ENCODE results near the gene MACROD2. TPM values are rescaled to one million over a fixed set of nuclear protein-coding genes. Genes with fewer than 3 reads are reported as not detected.

Gene MACROD2
- polyA plus RNA-seq, 2 of the 4 experiments (the other 2 are of a cell fraction) = 0.96 to 1.3 TPM

- FAIRE-seq (no peak), DNase-seq (ENCODE audit: low read depth in 1 of 2, low spot score in 1 of 2) (no peak), ATAC-seq (no peak)
- Histone ChIP-seq H3K9me3 (no peaks in the 10 kb centered on the region), H3K4me1 (peaks cover 3% of the 10 kb centered on the region; the same call in 1 of the 3 replicates), H3K27ac (no peak overlapping the region), H3K4me2 (no peak overlapping the region), H3K4me3 (no peak overlapping the region)
- TF ChIP-seq GATA3 (IDR thresholded peaks at IDR 0.05; ENCODE audit: borderline replicate concordance) = no peak
- TF ChIP-seq HOXA7 (CRISPR knock-in tag; IDR thresholded peaks at IDR 0.05) = no peak
- no peak for TF ChIP-seq EHF (CRISPR knock-in tag; IDR thresholded peaks at IDR 0.05)
- TF ChIP-seq NR3C1 (IDR thresholded peaks at IDR 0.05) = no peak
- no peak for TF ChIP-seq NPAS2 (CRISPR knock-in tag; IDR thresholded peaks at IDR 0.05; ENCODE audit: borderline replicate concordance)
- no peak for TF ChIP-seq ATOH8 (CRISPR knock-in tag; IDR thresholded peaks at IDR 0.05; ENCODE audit: low read depth)
- TF ChIP-seq PHF8 (IDR thresholded peaks at IDR 0.05; ENCODE audit: borderline replicate concordance, low read depth) = no peak
- no peak for TF ChIP-seq ELK1 (IDR thresholded peaks at IDR 0.05; ENCODE audit: low read depth, low read length)
- TF ChIP-seq FOXS1 (CRISPR knock-in tag; IDR thresholded peaks at IDR 0.05) = no peak
- no peak for TF ChIP-seq HOXB5 (CRISPR knock-in tag; IDR thresholded peaks at IDR 0.05)
- no peak for TF ChIP-seq TFCP2L1 (CRISPR knock-in tag; IDR thresholded peaks at IDR 0.05)
- TF ChIP-seq FOSB (CRISPR knock-in tag; IDR thresholded peaks at IDR 0.05) = no peak
- no peak for TF ChIP-seq ZNF302 (CRISPR knock-in tag; IDR thresholded peaks at IDR 0.05)
- no peak for TF ChIP-seq JUN (IDR thresholded peaks at IDR 0.05)
- no peak for TF ChIP-seq POLR2A (IDR thresholded peaks at IDR 0.05; ENCODE audit: low read length)
- no peak for TF ChIP-seq BHLHE40 (IDR thresholded peaks at IDR 0.05; ENCODE audit: low read depth, low read length)
- TF ChIP-seq ZSCAN20 (CRISPR knock-in tag; IDR thresholded peaks at IDR 0.05) = no peak
- TF ChIP-seq HMGXB4 (CRISPR knock-in tag; IDR thresholded peaks at IDR 0.05; ENCODE audit: borderline replicate concordance) = no peak
- TF ChIP-seq CBX8 (IDR thresholded peaks at IDR 0.05) = no peak
- ChIA-PET POLR2A (no interaction called here), CTCF (no interaction called here)
- WGBS (ENCODE audit: missing lambda C conversion rate) = 86% methylated on average over 1 of the region's 1 CpG
These were observed 499.0 kb downstream of the MACROD2 start for GRCh38 chr20:14494355-14494754.

- no peak for ATAC-seq
- FAIRE-seq = no peak
- Histone ChIP-seq H3K4me2 (no peak overlapping the region), H3K27ac (no peak overlapping the region), H3K4me3 (no peak overlapping the region), H3K4me1 (peaks cover 3% of the 10 kb centered on the region; the same call in 1 of the 3 replicates), H3K9me3 (no peaks in the 10 kb centered on the region)
- POLR2A ChIA-PET = no interaction called here
- DNase-seq (ENCODE audit: low read depth in 1 of 2, low spot score in 1 of 2) = no peak
- CTCF ChIA-PET = no interaction called here
- TF ChIP-seq TP53 (CRISPR knock-in tag; IDR thresholded peaks at IDR 0.05) (no peak), GATA3 (IDR thresholded peaks at IDR 0.05; ENCODE audit: borderline replicate concordance) (no peak), HDAC2 (IDR thresholded peaks at IDR 0.05) (no peak), PHF8 (IDR thresholded peaks at IDR 0.05; ENCODE audit: borderline replicate concordance, low read depth) (no peak), EHMT2 (IDR thresholded peaks at IDR 0.05; ENCODE audit: low read depth) (no peak), HEYL (CRISPR knock-in tag; IDR thresholded peaks at IDR 0.05) (no peak), JUNB (IDR thresholded peaks at IDR 0.05) (no peak), ZSCAN20 (CRISPR knock-in tag; IDR thresholded peaks at IDR 0.05) (no peak), POLR2AphosphoS2 (conservative IDR thresholded peaks at IDR 0.05; ENCODE audit: low read length) (no peak), MAFK (IDR thresholded peaks at IDR 0.05; ENCODE audit: partially characterized antibody) (no peak), HOXB13 (CRISPR knock-in tag; IDR thresholded peaks at IDR 0.05; ENCODE audit: low read depth) (no peak), ZNF302 (CRISPR knock-in tag; IDR thresholded peaks at IDR 0.05) (no peak), ZC3H11A (IDR thresholded peaks at IDR 0.05) (no peak), MYC (IDR thresholded peaks at IDR 0.05; ENCODE audit: borderline replicate concordance, low read length) (no peak), HOXB5 (CRISPR knock-in tag; IDR thresholded peaks at IDR 0.05) (no peak), HMGXB4 (CRISPR knock-in tag; IDR thresholded peaks at IDR 0.05; ENCODE audit: borderline replicate concordance) (no peak)
These were observed 499.8 kb downstream of the MACROD2 start for GRCh38 chr20:14495066-14495465.

Data from A549 (cell line).